Measurements from ENCODE around the gene CPNE4. TPM values are rescaled to one million over a fixed set of nuclear protein-coding genes. Genes with fewer than 3 reads are reported as not detected.

CPNE4 gene
- total RNA-seq, 4 donors from 2014 or later: 0.17 to 0.52 TPM; not detected in 2

DNA sequence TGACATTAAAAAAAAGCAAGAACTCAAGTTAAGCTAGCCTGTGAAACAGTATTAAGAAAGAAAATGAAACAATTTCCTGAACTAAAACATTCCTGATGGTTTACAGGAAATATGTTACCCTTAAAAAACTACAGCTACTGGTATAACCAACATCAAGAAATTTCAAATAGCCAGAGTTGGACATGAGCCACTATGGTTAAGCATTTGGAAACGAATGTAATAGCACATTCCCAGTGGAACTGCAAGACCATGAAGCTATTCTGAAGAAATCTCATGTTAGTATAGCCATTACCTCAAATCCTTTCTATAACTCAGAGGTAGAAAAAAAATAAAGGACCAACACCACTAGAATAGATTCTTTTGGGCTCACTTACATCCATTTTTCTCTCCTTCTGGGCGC is 30.2 kb downstream of the CPNE4 start:
- Histone ChIP-seq H3K9me3 (no peaks in the 10 kb centered on the region), H3K27ac (replicated peaks in 1 of 4) (no peak overlapping the region), H3K36me3 (no peaks in the 10 kb centered on the region), H3K27me3 (no peaks in the 10 kb centered on the region), H3K4me3 (no peak overlapping the region), H3K4me1 (no peaks in the 10 kb centered on the region)
- WGBS: 42% methylated on average over 2 of the region's 2 CpGs
- no peak for DNase-seq (ENCODE audit: extremely low spot score)
- TF ChIP-seq EP300 (IDR thresholded peaks at IDR 0.05): no peak
- TF ChIP-seq POLR2AphosphoS5 (IDR thresholded peaks at IDR 0.05): no peak
- TF ChIP-seq, protein P1, sequence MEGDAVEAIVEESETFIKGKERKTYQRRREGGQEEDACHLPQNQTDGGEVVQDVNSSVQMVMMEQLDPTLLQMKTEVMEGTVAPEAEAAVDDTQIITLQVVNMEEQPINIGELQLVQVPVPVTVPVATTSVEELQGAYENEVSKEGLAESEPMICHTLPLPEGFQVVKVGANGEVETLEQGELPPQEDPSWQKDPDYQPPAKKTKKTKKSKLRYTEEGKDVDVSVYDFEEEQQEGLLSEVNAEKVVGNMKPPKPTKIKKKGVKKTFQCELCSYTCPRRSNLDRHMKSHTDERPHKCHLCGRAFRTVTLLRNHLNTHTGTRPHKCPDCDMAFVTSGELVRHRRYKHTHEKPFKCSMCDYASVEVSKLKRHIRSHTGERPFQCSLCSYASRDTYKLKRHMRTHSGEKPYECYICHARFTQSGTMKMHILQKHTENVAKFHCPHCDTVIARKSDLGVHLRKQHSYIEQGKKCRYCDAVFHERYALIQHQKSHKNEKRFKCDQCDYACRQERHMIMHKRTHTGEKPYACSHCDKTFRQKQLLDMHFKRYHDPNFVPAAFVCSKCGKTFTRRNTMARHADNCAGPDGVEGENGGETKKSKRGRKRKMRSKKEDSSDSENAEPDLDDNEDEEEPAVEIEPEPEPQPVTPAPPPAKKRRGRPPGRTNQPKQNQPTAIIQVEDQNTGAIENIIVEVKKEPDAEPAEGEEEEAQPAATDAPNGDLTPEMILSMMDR (IDR thresholded peaks at IDR 0.05): no peak
- TF ChIP-seq POLR2A (IDR thresholded peaks at IDR 0.05; ENCODE audit: low read depth): no peak
- intact Hi-C loops (cut with DNase I): no loop called here

DNA sequence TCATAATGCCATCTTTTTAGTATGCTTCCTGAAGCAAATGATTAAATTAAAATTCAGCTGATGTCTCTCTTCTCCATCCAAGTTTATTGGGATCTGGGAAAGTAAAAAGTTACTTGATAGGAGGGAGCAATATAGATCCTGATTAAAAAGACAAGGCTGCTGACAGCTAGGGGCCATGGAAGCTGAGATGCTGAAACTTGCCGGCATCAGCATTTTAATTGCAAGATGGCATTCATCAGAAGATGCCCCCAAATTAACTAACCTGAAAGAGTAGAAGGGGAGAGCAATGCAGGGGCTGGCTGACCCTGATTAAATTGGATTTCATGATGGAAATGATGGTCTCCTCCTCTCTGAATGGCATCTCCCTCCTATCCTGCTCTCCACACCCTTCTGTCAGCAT is 31.1 kb downstream of the CPNE4 start:
- 100% methylated on average over 1 of the region's 1 CpG for WGBS
- DNase-seq (ENCODE audit: extremely low spot score): no peak
- Histone ChIP-seq H3K36me3 (no peaks in the 10 kb centered on the region), H3K27ac (replicated peaks in 1 of 4) (no peak overlapping the region), H3K9me3 (no peaks in the 10 kb centered on the region), H3K27me3 (no peaks in the 10 kb centered on the region), H3K4me1 (no peaks in the 10 kb centered on the region), H3K4me3 (no peak overlapping the region)
- intact Hi-C loops (cut with DNase I): no loop called here
- no peak for TF ChIP-seq POLR2AphosphoS5 (IDR thresholded peaks at IDR 0.05)
- TF ChIP-seq POLR2A (IDR thresholded peaks at IDR 0.05; ENCODE audit: low read depth): no peak
- TF ChIP-seq, protein P1 (IDR thresholded peaks at IDR 0.05): no peak
- no peak for TF ChIP-seq EP300 (IDR thresholded peaks at IDR 0.05)

DNA sequence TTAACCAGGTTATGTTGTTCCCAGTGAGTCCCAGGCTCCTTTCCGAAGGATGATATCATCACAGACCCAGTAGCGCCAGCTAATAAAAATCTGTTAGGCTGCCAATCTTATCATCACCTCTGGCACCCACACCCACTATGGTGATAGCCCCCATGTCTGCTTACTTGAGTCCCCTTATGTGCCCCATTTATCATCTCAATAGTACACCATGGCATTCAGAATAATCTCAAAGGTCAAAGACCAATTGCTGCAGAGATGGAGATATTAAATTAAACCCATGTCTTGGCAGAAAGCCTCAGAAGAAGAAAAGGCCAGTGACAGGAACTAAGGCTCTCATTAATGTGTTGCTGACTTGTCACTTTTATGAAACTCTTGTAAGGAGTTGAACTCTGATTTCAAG is 32.8 kb downstream of the CPNE4 start:
- H3K27me3 ChIP-seq: no peaks in the 10 kb centered on the region
- H3K27ac ChIP-seq (replicated peaks in 1 of 4): no peak overlapping the region
- intact Hi-C loops (cut with DNase I): no loop called here
- no peaks in the 10 kb centered on the region for H3K9me3 ChIP-seq
- TF ChIP-seq POLR2AphosphoS5 (IDR thresholded peaks at IDR 0.05) (no peak), POLR2A (IDR thresholded peaks at IDR 0.05; ENCODE audit: low read depth) (no peak), EP300 (IDR thresholded peaks at IDR 0.05) (no peak)
- TF ChIP-seq, protein P1 (IDR thresholded peaks at IDR 0.05): no peak
- no peak for DNase-seq (ENCODE audit: extremely low spot score)
- no peaks in the 10 kb centered on the region for H3K4me1 ChIP-seq
- no peak overlapping the region for H3K4me3 ChIP-seq
- WGBS: 84% methylated on average over 2 of the region's 2 CpGs
- H3K36me3 ChIP-seq: no peaks in the 10 kb centered on the region

DNA sequence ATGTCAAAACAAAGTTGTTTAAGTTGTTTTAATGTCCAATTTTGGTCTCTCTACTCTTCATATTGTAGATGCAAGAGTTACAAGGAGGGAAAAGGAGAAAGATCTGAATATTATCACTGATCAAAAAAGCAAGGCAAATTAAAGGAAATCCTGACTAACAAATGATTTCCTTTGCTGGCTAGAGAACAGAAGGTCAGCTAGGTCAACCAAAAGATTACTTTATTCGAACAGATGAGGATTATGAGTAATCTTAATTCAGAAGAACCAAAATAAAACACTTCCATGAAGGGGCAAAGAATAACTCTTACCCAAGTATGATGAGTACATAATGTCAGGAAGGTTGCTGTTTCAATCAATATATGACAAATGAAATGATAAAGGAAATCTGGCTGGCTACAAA is 33.8 kb downstream of the CPNE4 start:
- intact Hi-C loops (cut with DNase I): no loop called here
- Histone ChIP-seq H3K9me3 (no peaks in the 10 kb centered on the region), H3K36me3 (no peaks in the 10 kb centered on the region), H3K27ac (replicated peaks in 1 of 4) (no peak overlapping the region), H3K4me1 (no peaks in the 10 kb centered on the region), H3K4me3 (no peak overlapping the region), H3K27me3 (no peaks in the 10 kb centered on the region)
- WGBS: 38% methylated on average over 1 of the region's 1 CpG
- DNase-seq (ENCODE audit: extremely low spot score): no peak
- TF ChIP-seq, protein P1 (IDR thresholded peaks at IDR 0.05): no peak
- TF ChIP-seq POLR2A (IDR thresholded peaks at IDR 0.05; ENCODE audit: low read depth) (no peak), POLR2AphosphoS5 (IDR thresholded peaks at IDR 0.05) (no peak), EP300 (IDR thresholded peaks at IDR 0.05) (no peak)

DNA sequence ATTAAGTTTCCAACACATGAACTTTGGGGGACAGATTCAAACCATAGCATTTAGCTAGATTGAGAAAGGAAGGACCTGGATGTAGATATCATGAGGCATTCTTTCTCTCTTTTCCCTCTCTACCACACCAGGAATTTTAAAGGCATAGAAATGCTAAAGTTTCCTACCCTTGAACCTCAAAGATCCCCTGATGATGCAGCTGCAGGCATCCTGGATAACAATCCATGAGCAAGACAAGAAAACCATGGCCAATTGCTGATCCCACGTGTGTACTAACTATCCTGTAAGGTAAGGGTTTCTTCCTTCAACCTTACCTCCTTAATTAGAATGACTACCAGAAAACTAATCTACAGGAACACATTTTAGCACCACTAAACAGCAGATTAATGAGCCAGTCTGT is 36.8 kb downstream of the CPNE4 start:
- Histone ChIP-seq H3K4me3 (no peak overlapping the region), H3K27ac (replicated peaks in 1 of 4) (no peak overlapping the region), H3K4me1 (no peaks in the 10 kb centered on the region), H3K36me3 (no peaks in the 10 kb centered on the region), H3K9me3 (no peaks in the 10 kb centered on the region), H3K27me3 (no peaks in the 10 kb centered on the region)
- 33% methylated on average over 1 of the region's 1 CpG for WGBS
- intact Hi-C loops (cut with DNase I): no loop called here
- DNase-seq (ENCODE audit: extremely low spot score): no peak
- no peak for TF ChIP-seq EP300 (IDR thresholded peaks at IDR 0.05)
- TF ChIP-seq, protein P1 (IDR thresholded peaks at IDR 0.05): no peak
- TF ChIP-seq POLR2AphosphoS5 (IDR thresholded peaks at IDR 0.05): no peak
- no peak for TF ChIP-seq POLR2A (IDR thresholded peaks at IDR 0.05; ENCODE audit: low read depth)
